ENCODE results near the gene EPHA8.

The EPHA8 gene

GRCh38 chr1:22542886-22543285, 20.4 kb upstream of the EPHA8 start:
- no peak for DNase-seq (ENCODE audit: low read depth in 1 of 2, low spot score in 1 of 2)
- TF ChIP-seq JUND (IDR thresholded peaks at IDR 0.05; ENCODE audit: low read depth), result no peak
- in situ Hi-C loops (cut with HindIII; ENCODE audit: low pct_unique_long_range_greater_than_20kb, low sequenced_read_pairs), result no loop called here

GRCh38 chr1:22543679-22544078, 19.6 kb upstream of the EPHA8 start:
- in situ Hi-C loops (cut with HindIII; ENCODE audit: low pct_unique_long_range_greater_than_20kb, low sequenced_read_pairs), result no loop called here
- no peak for TF ChIP-seq JUND (IDR thresholded peaks at IDR 0.05; ENCODE audit: low read depth)
- DNase-seq (ENCODE audit: low read depth in 1 of 2, low spot score in 1 of 2), result no peak

GRCh38 chr1:22544606-22545005, 18.7 kb upstream of the EPHA8 start:
- no peak for DNase-seq (ENCODE audit: low read depth in 1 of 2, low spot score in 1 of 2)
- TF ChIP-seq JUND (IDR thresholded peaks at IDR 0.05; ENCODE audit: low read depth), result no peak
- in situ Hi-C loops (cut with HindIII; ENCODE audit: low pct_unique_long_range_greater_than_20kb, low sequenced_read_pairs), result no loop called here

- in situ Hi-C loops (cut with HindIII; ENCODE audit: low pct_unique_long_range_greater_than_20kb, low sequenced_read_pairs), result no loop called here
- no peak for TF ChIP-seq JUND (IDR thresholded peaks at IDR 0.05; ENCODE audit: low read depth)
- no peak for DNase-seq (ENCODE audit: low read depth in 1 of 2, low spot score in 1 of 2)
Observed at GRCh38 chr1:22545141-22545540, 18.1 kb upstream of the EPHA8 start.

GRCh38 chr1:22547186-22547817, 16.0 kb upstream of the EPHA8 start:
- no peak for TF ChIP-seq JUND (IDR thresholded peaks at IDR 0.05; ENCODE audit: low read depth)
- no peak for DNase-seq (ENCODE audit: low read depth in 1 of 2, low spot score in 1 of 2)
- in situ Hi-C loops (cut with HindIII; ENCODE audit: low pct_unique_long_range_greater_than_20kb, low sequenced_read_pairs), result no loop called here

- no peak for TF ChIP-seq JUND (IDR thresholded peaks at IDR 0.05; ENCODE audit: low read depth)
- in situ Hi-C loops (cut with HindIII; ENCODE audit: low pct_unique_long_range_greater_than_20kb, low sequenced_read_pairs), result no loop called here
- no peak for DNase-seq (ENCODE audit: low read depth in 1 of 2, low spot score in 1 of 2)
Observed at GRCh38 chr1:22547818-22548462, 15.3 kb upstream of the EPHA8 start.

- no peak for TF ChIP-seq JUND (IDR thresholded peaks at IDR 0.05; ENCODE audit: low read depth)
- in situ Hi-C loops (cut with HindIII; ENCODE audit: low pct_unique_long_range_greater_than_20kb, low sequenced_read_pairs), result no loop called here
- no peak for DNase-seq (ENCODE audit: low read depth in 1 of 2, low spot score in 1 of 2)
Observed at GRCh38 chr1:22550021-22550420, 13.3 kb upstream of the EPHA8 start.

- no peak for TF ChIP-seq JUND (IDR thresholded peaks at IDR 0.05; ENCODE audit: low read depth)
- in situ Hi-C loops (cut with HindIII; ENCODE audit: low pct_unique_long_range_greater_than_20kb, low sequenced_read_pairs), result no loop called here
- no peak for DNase-seq (ENCODE audit: low read depth in 1 of 2, low spot score in 1 of 2)
Observed at GRCh38 chr1:22551591-22551990, 11.7 kb upstream of the EPHA8 start.

GRCh38 chr1:22552021-22552420, 11.3 kb upstream of the EPHA8 start:
- in situ Hi-C loops (cut with HindIII; ENCODE audit: low pct_unique_long_range_greater_than_20kb, low sequenced_read_pairs), result no loop called here
- TF ChIP-seq JUND (IDR thresholded peaks at IDR 0.05; ENCODE audit: low read depth), result no peak
- DNase-seq (ENCODE audit: low read depth in 1 of 2, low spot score in 1 of 2), result no peak

GRCh38 chr1:22553104-22553880, 10.0 kb upstream of the EPHA8 start:
- in situ Hi-C loops (cut with HindIII; ENCODE audit: low pct_unique_long_range_greater_than_20kb, low sequenced_read_pairs), result no loop called here
- DNase-seq (ENCODE audit: low read depth in 1 of 2, low spot score in 1 of 2), result no peak
- no peak for TF ChIP-seq JUND (IDR thresholded peaks at IDR 0.05; ENCODE audit: low read depth)

GRCh38 chr1:22553991-22554522, 9.2 kb upstream of the EPHA8 start:
- TF ChIP-seq JUND (IDR thresholded peaks at IDR 0.05; ENCODE audit: low read depth), result no peak
- in situ Hi-C loops (cut with HindIII; ENCODE audit: low pct_unique_long_range_greater_than_20kb, low sequenced_read_pairs), result no loop called here

GRCh38 chr1:22555371-22555656, 8.0 kb upstream of the EPHA8 start:
- DNase-seq (ENCODE audit: low read depth in 1 of 2, low spot score in 1 of 2), result no peak
- in situ Hi-C loops (cut with HindIII; ENCODE audit: low pct_unique_long_range_greater_than_20kb, low sequenced_read_pairs), result no loop called here
- TF ChIP-seq JUND (IDR thresholded peaks at IDR 0.05; ENCODE audit: low read depth), result no peak

More at GRCh38 chr1:22553991-22554522, 9.2 kb upstream of the EPHA8 start:
- no peak for DNase-seq (ENCODE audit: low read depth in 1 of 2, low spot score in 1 of 2)
